ENCODE data around the gene ESPL1. TPM values are rescaled to one million over a fixed set of nuclear protein-coding genes. Genes with fewer than 3 reads are reported as not detected.

The ESPL1 gene
- 20.0 TPM for polyA plus RNA-seq (2013, experiment 1 of 2)
- polyA plus RNA-seq (2013, experiment 2 of 2): 17.4 TPM

DNA sequence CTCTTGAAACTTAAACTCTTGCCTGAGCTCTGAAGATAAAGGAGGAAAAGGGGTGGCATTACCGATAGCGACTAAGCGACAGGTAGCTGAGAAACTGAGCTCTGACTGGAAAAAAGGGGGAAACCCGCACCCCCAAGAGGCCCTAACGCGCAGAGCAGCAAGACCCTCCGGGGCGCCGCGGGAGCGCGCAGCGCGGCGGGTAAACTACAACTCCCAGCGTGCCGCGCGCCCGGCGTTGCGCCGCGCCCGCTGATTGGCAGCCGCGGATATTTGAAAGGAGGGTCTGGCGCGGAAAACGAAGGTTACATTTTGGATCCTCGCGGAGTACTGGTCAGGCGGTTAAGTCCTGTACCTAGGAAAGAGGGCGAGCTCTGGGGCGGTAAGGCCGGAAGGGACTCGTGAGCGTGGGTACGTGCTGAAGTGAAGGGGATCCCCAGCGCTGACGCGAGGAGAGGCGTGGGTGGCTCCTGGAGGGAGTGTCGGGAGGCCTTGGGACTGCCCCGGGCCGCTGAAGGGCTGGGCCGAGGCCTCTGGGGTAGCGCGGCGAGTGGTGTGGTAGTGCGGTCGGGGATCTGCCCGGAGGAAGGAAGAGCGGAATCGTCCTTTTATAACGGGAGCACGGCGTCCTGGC, at the start of gene ESPL1:
Gene ESPL1, plus strand, starts transcription at position 301 of the 631 bp plus-strand sequence. CDS start 468 bp downstream, outside the sequence.
- Histone ChIP-seq H3K36me3 (ENCODE audit: insufficient read depth, low read length) (peaks cover 37% of the 10 kb centered on the region), H3K27me3 (ENCODE audit: insufficient read depth, low read length) (no peaks in the 10 kb centered on the region), H3K9me3 (ENCODE audit: insufficient read depth, low read depth, low read length) (no peaks in the 10 kb centered on the region), H3K4me1 (ENCODE audit: insufficient read depth, low read length) (peaks cover 10% of the 10 kb centered on the region; the same call in 1 of the 2 replicates), H3K27ac (ENCODE audit: low read depth, low read length) (0 out of 2 replicates have a peak within 1 kb of the TSS, but pooled peaks have one; percentile 22), H3K9ac (ENCODE audit: low read depth, low read length) (peak within 1 kb of the TSS; percentile 76), H3K4me3 (ENCODE audit: low read length) (peak within 1 kb of the TSS; percentile 95)
- under 1% methylated on average over 58 of the region's 58 CpGs for whole genome bisulfite sequencing

- WGBS: 3% methylated on average over 21 of the region's 30 CpGs
- no peak overlapping the region; the same call in 1 of the 2 replicates for H3K27ac ChIP-seq (ENCODE audit: low read depth, low read length)
- peaks cover 12% of the 10 kb centered on the region for H3K27me3 ChIP-seq (ENCODE audit: insufficient read depth, low read length)
- peak overlapping the region; percentile 90 for H3K4me3 ChIP-seq (ENCODE audit: low read length)
- peaks cover 48% of the 10 kb centered on the region for H3K4me1 ChIP-seq (ENCODE audit: insufficient read depth, low read length)
- no peaks in the 10 kb centered on the region for H3K9me3 ChIP-seq (ENCODE audit: insufficient read depth, low read depth, low read length)
- peaks cover 9% of the 10 kb centered on the region; the same call in 1 of the 2 replicates for H3K36me3 ChIP-seq (ENCODE audit: insufficient read depth, low read length)
- H3K9ac ChIP-seq (ENCODE audit: low read depth, low read length): no peak overlapping the region; the same call in 1 of the 2 replicates
Observed at GRCh38 chr12:53218551-53219291, 49.4 kb upstream of the ESPL1 start.

GRCh38 chr12:53219292-53219955, 48.7 kb upstream of the ESPL1 start:
- no peaks in the 10 kb centered on the region for H3K9me3 ChIP-seq (ENCODE audit: insufficient read depth, low read depth, low read length)
- peak overlapping the region; percentile 60 for H3K9ac ChIP-seq (ENCODE audit: low read depth, low read length)
- H3K4me1 ChIP-seq (ENCODE audit: insufficient read depth, low read length): peaks cover 52% of the 10 kb centered on the region
- 0 out of 2 replicates have a peak, but pooled peaks cover 2% of the 10 kb centered on the region for H3K36me3 ChIP-seq (ENCODE audit: insufficient read depth, low read length)
- H3K4me3 ChIP-seq (ENCODE audit: low read length): peak overlapping the region; percentile 90
- WGBS: 1% methylated on average over 27 of the region's 27 CpGs
- H3K27ac ChIP-seq (ENCODE audit: low read depth, low read length): no peak overlapping the region; the same call in 1 of the 2 replicates
- peaks cover 12% of the 10 kb centered on the region for H3K27me3 ChIP-seq (ENCODE audit: insufficient read depth, low read length)

DNA sequence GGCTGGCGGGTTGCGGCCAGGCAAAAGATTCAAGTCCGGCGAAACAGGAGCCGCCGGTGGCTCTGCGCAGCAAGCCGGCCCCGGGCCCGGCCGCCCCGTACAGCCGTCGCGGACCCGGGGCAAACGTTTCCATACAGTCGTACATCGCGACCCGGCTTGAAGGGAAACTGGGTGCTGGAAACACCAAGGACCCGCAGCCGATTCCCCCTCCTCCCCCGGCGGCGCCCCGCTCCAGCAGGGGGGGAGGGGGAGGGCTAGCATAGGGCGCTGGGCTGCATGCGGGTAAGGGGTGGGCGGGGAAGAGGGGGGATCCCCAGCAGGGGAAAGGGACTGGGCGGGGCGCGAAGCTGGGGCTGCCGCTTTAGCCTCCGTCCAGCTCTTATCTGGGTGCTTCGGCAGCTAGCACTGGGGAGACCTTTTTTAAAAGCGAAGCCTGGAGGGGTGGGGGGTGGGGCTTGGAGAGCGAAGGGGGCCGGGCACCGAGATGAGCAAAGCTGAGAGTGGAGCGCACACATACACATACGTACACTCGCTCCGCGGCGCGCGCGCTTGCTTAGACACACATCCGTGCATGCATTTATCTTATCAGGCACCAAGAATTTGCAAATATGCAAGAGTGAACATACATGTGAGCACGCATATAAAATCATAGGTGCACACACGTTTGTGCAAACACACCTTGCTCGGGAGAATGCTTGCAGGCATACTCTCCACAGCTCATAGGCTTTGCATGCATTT, 48.0 kb upstream of the ESPL1 start:
- peak overlapping the region; percentile 60 for H3K9ac ChIP-seq (ENCODE audit: low read depth, low read length)
- H3K4me3 ChIP-seq (ENCODE audit: low read length): peak overlapping the region; percentile 90
- peaks cover 52% of the 10 kb centered on the region for H3K4me1 ChIP-seq (ENCODE audit: insufficient read depth, low read length)
- H3K27me3 ChIP-seq (ENCODE audit: insufficient read depth, low read length): peaks cover 12% of the 10 kb centered on the region
- H3K27ac ChIP-seq (ENCODE audit: low read depth, low read length): peak overlapping the region; percentile 42; the same call in 1 of the 2 replicates
- WGBS: under 1% methylated on average over 51 of the region's 53 CpGs
- H3K36me3 ChIP-seq (ENCODE audit: insufficient read depth, low read length): no peaks in the 10 kb centered on the region
- H3K9me3 ChIP-seq (ENCODE audit: insufficient read depth, low read depth, low read length): no peaks in the 10 kb centered on the region

DNA sequence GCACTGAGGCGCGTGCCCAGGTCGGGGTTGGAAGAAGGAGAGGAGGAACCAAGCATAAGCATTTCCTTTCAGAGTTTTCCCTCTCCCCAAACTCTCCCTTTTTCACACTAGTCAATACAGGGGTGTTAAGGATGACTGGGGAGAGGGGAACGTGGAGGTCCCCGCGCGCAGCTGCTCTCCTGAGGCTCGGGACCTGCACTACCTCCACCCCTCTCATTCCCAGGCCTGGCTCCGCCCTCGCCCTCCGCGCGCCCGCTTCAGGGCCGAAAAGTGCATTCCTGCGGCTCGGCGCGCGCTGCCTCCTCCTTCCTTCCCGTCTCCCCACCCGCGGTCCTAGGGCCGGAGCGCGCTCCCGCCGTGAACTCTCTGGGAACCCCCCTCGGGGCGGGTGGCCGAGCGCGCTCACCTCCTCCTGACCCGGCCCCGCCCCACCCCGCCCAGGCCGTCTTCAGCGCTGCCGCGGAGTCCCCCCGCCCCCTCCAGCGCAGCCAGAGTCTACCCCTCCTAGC, 47.4 kb upstream of the ESPL1 start:
- Histone ChIP-seq H3K9me3 (ENCODE audit: insufficient read depth, low read depth, low read length) (no peaks in the 10 kb centered on the region), H3K27me3 (ENCODE audit: insufficient read depth, low read length) (peaks cover 12% of the 10 kb centered on the region), H3K4me1 (ENCODE audit: insufficient read depth, low read length) (peaks cover 52% of the 10 kb centered on the region), H3K9ac (ENCODE audit: low read depth, low read length) (0 out of 2 replicates have a peak overlapping the region, but pooled peaks have one; percentile 58), H3K27ac (ENCODE audit: low read depth, low read length) (peak overlapping the region; percentile 86; the same call in 1 of the 2 replicates), H3K36me3 (ENCODE audit: insufficient read depth, low read length) (no peaks in the 10 kb centered on the region), H3K4me3 (ENCODE audit: low read length) (peak overlapping the region; percentile 90)
- WGBS: under 1% methylated on average over 38 of the region's 42 CpGs

- Histone ChIP-seq H3K4me1 (ENCODE audit: insufficient read depth, low read length) (peaks cover 48% of the 10 kb centered on the region), H3K9me3 (ENCODE audit: insufficient read depth, low read depth, low read length) (no peaks in the 10 kb centered on the region)
- WGBS: under 1% methylated on average over 68 of the region's 72 CpGs
Observed at GRCh38 chr12:53221203-53222080, 46.7 kb upstream of the ESPL1 start.

DNA sequence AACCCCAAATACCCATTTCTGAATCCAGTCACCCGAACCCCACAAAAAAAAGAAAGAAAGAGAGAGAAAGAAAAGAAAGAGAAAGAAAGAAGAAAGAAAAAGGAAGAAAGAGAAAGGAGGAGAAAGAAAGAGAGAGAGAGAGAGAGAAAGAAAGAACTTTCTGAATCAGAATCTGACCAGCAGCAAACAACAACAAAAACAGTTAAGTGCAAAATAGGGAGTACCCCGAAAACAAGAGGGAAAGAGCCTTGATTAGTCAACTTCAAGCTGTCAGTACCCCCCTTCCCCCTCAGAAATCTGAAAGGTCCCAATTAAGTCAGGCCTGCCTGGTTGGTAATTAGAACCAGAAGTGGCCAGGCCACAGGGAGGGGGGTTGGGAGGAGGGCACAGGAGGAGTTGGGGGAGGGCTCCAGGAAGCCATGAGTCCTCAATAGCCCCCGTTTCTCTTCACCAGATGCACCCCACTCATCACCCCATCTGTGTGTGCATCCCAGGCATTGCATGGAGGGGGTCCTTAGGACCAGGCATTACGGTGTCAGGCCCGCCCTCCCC, 45.9 kb upstream of the ESPL1 start:
- peaks cover 47% of the 10 kb centered on the region for H3K4me1 ChIP-seq (ENCODE audit: insufficient read depth, low read length)
- H3K9me3 ChIP-seq (ENCODE audit: insufficient read depth, low read depth, low read length): no peaks in the 10 kb centered on the region
- H3K36me3 ChIP-seq (ENCODE audit: insufficient read depth, low read length): no peaks in the 10 kb centered on the region
- H3K27ac ChIP-seq (ENCODE audit: low read depth, low read length): peak overlapping the region; percentile 39; the same call in 1 of the 2 replicates
- H3K27me3 ChIP-seq (ENCODE audit: insufficient read depth, low read length): peaks cover 12% of the 10 kb centered on the region
- peak overlapping the region; percentile 90 for H3K4me3 ChIP-seq (ENCODE audit: low read length)
- H3K9ac ChIP-seq (ENCODE audit: low read depth, low read length): no peak overlapping the region
- WGBS: 25% methylated on average over 4 of the region's 5 CpGs

More at GRCh38 chr12:53221203-53222080, 46.7 kb upstream of the ESPL1 start:
- no peaks in the 10 kb centered on the region for H3K36me3 ChIP-seq (ENCODE audit: insufficient read depth, low read length)
- H3K27ac ChIP-seq (ENCODE audit: low read depth, low read length): peak overlapping the region; percentile 86; the same call in 1 of the 2 replicates
- peaks cover 12% of the 10 kb centered on the region for H3K27me3 ChIP-seq (ENCODE audit: insufficient read depth, low read length)
- peak overlapping the region; percentile 90 for H3K4me3 ChIP-seq (ENCODE audit: low read length)
- H3K9ac ChIP-seq (ENCODE audit: low read depth, low read length): peak overlapping the region; percentile 58

DNA sequence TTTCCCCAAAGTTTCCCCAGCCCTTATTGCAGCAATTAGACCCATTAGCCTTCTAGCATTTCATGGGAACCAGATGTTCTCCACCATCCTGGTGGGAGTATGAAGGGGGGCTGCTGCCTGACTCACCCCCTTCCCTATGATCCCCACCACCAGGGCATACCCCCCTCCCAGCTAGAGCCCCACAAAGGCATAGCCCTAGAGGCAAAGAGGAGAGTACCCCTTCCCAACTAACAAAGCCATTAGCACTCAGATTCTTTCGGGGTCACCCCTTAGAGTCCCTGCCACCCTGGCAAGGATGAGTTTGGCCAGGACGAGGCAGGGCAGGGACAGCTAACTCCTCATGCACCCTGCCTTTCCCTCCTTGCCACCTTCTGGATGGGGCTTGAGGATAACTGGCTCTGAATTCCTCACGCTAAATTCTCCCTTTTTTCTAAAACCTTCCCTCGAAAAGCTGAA, 45.3 kb upstream of the ESPL1 start:
- Histone ChIP-seq H3K4me1 (ENCODE audit: insufficient read depth, low read length) (peaks cover 48% of the 10 kb centered on the region), H3K4me3 (ENCODE audit: low read length) (no peak overlapping the region; the same call in 1 of the 2 replicates), H3K27me3 (ENCODE audit: insufficient read depth, low read length) (peaks cover 12% of the 10 kb centered on the region), H3K36me3 (ENCODE audit: insufficient read depth, low read length) (no peaks in the 10 kb centered on the region), H3K9ac (ENCODE audit: low read depth, low read length) (no peak overlapping the region), H3K9me3 (ENCODE audit: insufficient read depth, low read depth, low read length) (no peaks in the 10 kb centered on the region), H3K27ac (ENCODE audit: low read depth, low read length) (no peak overlapping the region; the same call in 1 of the 2 replicates)
- 30% methylated on average over 4 of the region's 4 CpGs for WGBS

GRCh38 chr12:53223389-53224060, 44.6 kb upstream of the ESPL1 start:
- H3K4me3 ChIP-seq (ENCODE audit: low read length): peak overlapping the region; percentile 26
- peak overlapping the region; percentile 38; the same call in 1 of the 2 replicates for H3K27ac ChIP-seq (ENCODE audit: low read depth, low read length)
- 8% methylated on average over 15 of the region's 16 CpGs for WGBS
- H3K9ac ChIP-seq (ENCODE audit: low read depth, low read length): peak overlapping the region; percentile 3; the same call in 1 of the 2 replicates
- peaks cover 12% of the 10 kb centered on the region for H3K27me3 ChIP-seq (ENCODE audit: insufficient read depth, low read length)
- no peaks in the 10 kb centered on the region for H3K9me3 ChIP-seq (ENCODE audit: insufficient read depth, low read depth, low read length)
- peaks cover 41% of the 10 kb centered on the region for H3K4me1 ChIP-seq (ENCODE audit: insufficient read depth, low read length)
- H3K36me3 ChIP-seq (ENCODE audit: insufficient read depth, low read length): no peaks in the 10 kb centered on the region

Measured in HUES64 (cell line).